Measurements from ENCODE around the gene DDN. TPM values are rescaled to one million over a fixed set of nuclear protein-coding genes. Genes with fewer than 3 reads are reported as not detected.

DDN gene
- total RNA-seq, 2 experiments from 2014 or later = 0.10 to 0.17 TPM

- Mint-ChIP-seq H3K36me3 (ENCODE audit: low read depth) (peaks cover 11% of the 10 kb centered on the region), H3K4me3 (no peak overlapping the region), H3K27ac (no peak overlapping the region), H3K9me3 (no peaks in the 10 kb centered on the region), H3K27me3 (no peaks in the 10 kb centered on the region), H3K4me1 (peaks cover 7% of the 10 kb centered on the region)
- POLR2A ChIA-PET = no interaction called here
- no peak for DNase-seq
- CTCF ChIA-PET = interaction anchor here (1.1 to 1.5 kb wide), 2 partner anchors 41 to 81 kb away, joined by 3 to 4 read pairs; partner anchors contain the start of gene RND1
Measured at GRCh38 chr12:48946943-48947342, 52.2 kb downstream of the DDN start.

GRCh38 chr12:48946205-48946604 is 53.0 kb downstream of the DDN start:
- POLR2A ChIA-PET = no interaction called here
- Mint-ChIP-seq H3K9me3 (no peaks in the 10 kb centered on the region), H3K36me3 (ENCODE audit: low read depth) (peaks cover 11% of the 10 kb centered on the region), H3K4me1 (peaks cover 7% of the 10 kb centered on the region), H3K27me3 (no peaks in the 10 kb centered on the region), H3K4me3 (no peak overlapping the region), H3K27ac (no peak overlapping the region)
- no peak for DNase-seq
- CTCF ChIA-PET = interaction anchor here (1.5 kb wide), 1 partner anchor 42 kb away, joined by 3 read pairs; no protein-coding TSS in a partner anchor

Other genes starting within 250 kb of the DDN start
- gene ADCY6, start 210.3 kb downstream of the DDN start, total RNA-seq = not detected
- 10 to 100 TPM; 14.9 to 19.9 TPM for gene CACNB3, start 180.9 kb downstream of the DDN start, total RNA-seq
- 100 to 1,000 TPM; 143 to 144 TPM for gene DDX23, start 147.2 kb downstream of the DDN start, total RNA-seq
- 1 to 10 TPM; 1.1 to 1.2 TPM for gene RND1, start 133.5 kb downstream of the DDN start, total RNA-seq
- 10 to 100 TPM; 44.2 to 45.6 TPM for gene FKBP11, start 73.9 kb downstream of the DDN start, total RNA-seq
- gene ARF3, start 41.9 kb downstream of the DDN start, total RNA-seq = 100 to 1,000 TPM in 1 of 2 experiments, 10 to 100 TPM in 1; 89.6 to 114 TPM
- gene WNT10B, start 27.6 kb downstream of the DDN start, total RNA-seq = under 1 TPM; 0.52 to 0.99 TPM
- gene WNT1, start 21.1 kb downstream of the DDN start, total RNA-seq = under 1 TPM; 0.17 to 0.29 TPM
- 10 to 100 TPM; 62.5 to 65.5 TPM for gene PRKAG1, start 19.4 kb upstream of the DDN start, total RNA-seq
- 100 to 1,000 TPM in 1 of 2 experiments, 10 to 100 TPM in 1; 97.9 to 116 TPM for gene KMT2D, start 61.4 kb upstream of the DDN start, total RNA-seq
- 1 to 10 TPM; 4.6 to 6.4 TPM for gene RHEBL1, start 70.6 kb upstream of the DDN start, total RNA-seq
- gene DHH, start 95.4 kb upstream of the DDN start, total RNA-seq = under 1 TPM in 1 of 2 experiments, not detected in 1; 0.12 TPM
- gene LMBR1L, start 111.5 kb upstream of the DDN start, total RNA-seq = 10 to 100 TPM; 60.3 to 62.3 TPM
- gene TUBA1B, start 132.0 kb upstream of the DDN start, total RNA-seq = 1,000 to 10,000 TPM; 2,153 to 2,254 TPM
- 100 to 1,000 TPM in 1 of 2 experiments, 10 to 100 TPM in 1; 94.8 to 109 TPM for gene TUBA1A, start 189.7 kb upstream of the DDN start, total RNA-seq